A549 (cell line): Measurements from ENCODE around the gene TMEM141. TPM values are rescaled to one million over a fixed set of nuclear protein-coding genes. Genes with fewer than 3 reads are reported as not detected.

Experiments used
- ATAC-seq, 2 experiments: fragments of 200-7000 bp in 1 of 2; fragments of >200 bp in 1 of 2; cut with Nextera tagmentation in 1 of 2; cut with Tn5 transposase in 1 of 2; 3 replicates each; pipeline versions ENCODE4 v1.8.0 to v1.9.1; 2018 to 2020; ENCODE audit warnings: mild to moderate bottlenecking in 1 of 2, moderate library complexity in 1 of 2
- CTCF ChIA-PET: fragments of 300-600 bp; sonication (Branson Sonifier 250); formaldehyde crosslinking; extraction: SDS; loops from one replicate; lab custom pipeline; 2021; ENCODE audit warnings: antibody characterized with exemption, inconsistent platforms; lab: Yijun Ruan, JAX
- POLR2A ChIA-PET: fragments of 350-600 bp; formaldehyde crosslinking; extraction: SDS; loops from one replicate; lab custom pipeline; 2021; ENCODE audit warnings: antibody characterized with exemption, inconsistent platforms; lab: Yijun Ruan, JAX
- DNase-seq, 2 experiments: peaks; one replicate each; pipeline versions ENCODE4 v3.0.0 to v3.0.0-alpha.2; 2011 to 2016; ENCODE audit warnings: low read depth in 1 of 2, low spot score in 1 of 2
- FAIRE-seq: peaks from 2 replicates; lab custom pipeline; 2011; peaks lifted over from hg19 to GRCh38; lab: Jason Lieb, UNC
- H3K27ac ChIP-seq, 2 experiments: fragments of >200 bp; sonication (Bioruptor Twin); formaldehyde crosslinking; 3 replicates each; pipeline ENCODE4 v1.5.1; 2016 to 2017
- H3K4me1 ChIP-seq: fragments of >200 bp; sonication (Bioruptor Twin); formaldehyde crosslinking; 3 replicates; pipeline ENCODE4 v1.6.1; 2016
- H3K4me2 ChIP-seq: fragments of >200 bp; sonication (Bioruptor Twin); formaldehyde crosslinking; 3 replicates; pipeline ENCODE4 v1.6.1; 2016
- H3K4me3 ChIP-seq: fragments of >200 bp; sonication (Bioruptor Twin); formaldehyde crosslinking; 3 replicates; pipeline ENCODE4 v1.5.1; 2016
- H3K9me3 ChIP-seq: fragments of >200 bp; sonication (Bioruptor Twin); formaldehyde crosslinking; 3 replicates; pipeline ENCODE4 v1.6.1; 2016
- BHLHE40 ChIP-seq: IDR thresholded peaks from 2 replicates; pipeline ENCODE4 v1.6.1; 2012; ENCODE audit warnings: low read depth, low read length, inconsistent platforms
- CBX8 ChIP-seq: fragments of 200-600 bp; sonication (generic); IDR thresholded peaks from 2 replicates; pipeline ENCODE4 v1.6.1; 2016
- CHD2 ChIP-seq: fragments of 150-350 bp; IDR thresholded peaks from 2 replicates; pipeline ENCODE4 v1.6.1; 2014; ENCODE audit warnings: low read length; ENCODE audit not compliant: partially characterized antibody
- E2F6 ChIP-seq: IDR thresholded peaks from 2 replicates; pipeline ENCODE4 v1.6.1; 2012; ENCODE audit warnings: low read depth, borderline replicate concordance
- EHF ChIP-seq: fragments of 250-450 bp; sonication (Bioruptor Pico); IDR thresholded peaks from 2 replicates; pipeline ENCODE4 v1.5.0; 2020; ENCODE audit warnings: mild to moderate bottlenecking
- EHMT2 ChIP-seq: fragments of 200-600 bp; sonication (generic); IDR thresholded peaks from 2 replicates; pipeline ENCODE4 v1.6.1; 2016; ENCODE audit warnings: antibody characterized with exemption, low read depth, mild to moderate bottlenecking, moderate library complexity
- FOSB ChIP-seq: fragments of 250-450 bp; sonication (Bioruptor Pico); IDR thresholded peaks from 2 replicates; pipeline ENCODE4 v1.5.0; 2020; ENCODE audit warnings: mild to moderate bottlenecking, moderate library complexity
- FOXS1 ChIP-seq: fragments of 250-450 bp; sonication (Bioruptor Pico); IDR thresholded peaks from 2 replicates; pipeline ENCODE4 v1.5.0; 2020; ENCODE audit warnings: mild to moderate bottlenecking, moderate library complexity
- HES2 ChIP-seq: fragments of >200 bp; sonication (Bioruptor Twin); formaldehyde crosslinking; IDR thresholded peaks from 2 replicates; pipeline ENCODE4 v1.6.1; 2016
- HEYL ChIP-seq: fragments of 250-450 bp; sonication (Bioruptor Pico); IDR thresholded peaks from 2 replicates; pipeline ENCODE4 v1.8.0; 2021; ENCODE audit warnings: mild to moderate bottlenecking, moderate library complexity
- HOXA7 ChIP-seq: fragments of 250-450 bp; sonication (Bioruptor Pico); IDR thresholded peaks from 2 replicates; pipeline ENCODE4 v1.5.0; 2020; ENCODE audit warnings: mild to moderate bottlenecking, moderate library complexity
- MAX ChIP-seq: IDR thresholded peaks from 2 replicates; pipeline ENCODE4 v1.6.1; 2012
- PBX3 ChIP-seq: IDR thresholded peaks from 2 replicates; pipeline ENCODE4 v1.6.1; 2012
- RARB ChIP-seq: fragments of 250-450 bp; sonication (Bioruptor Pico); IDR thresholded peaks from 2 replicates; pipeline ENCODE4 v1.8.0; 2021; ENCODE audit warnings: mild to moderate bottlenecking, moderate library complexity
- REST ChIP-seq: fragments of 200-600 bp; sonication (generic); IDR thresholded peaks from 2 replicates; pipeline ENCODE4 v1.6.1; 2016; ENCODE audit warnings: antibody characterized with exemption, mild to moderate bottlenecking, moderate library complexity
- TFCP2L1 ChIP-seq: fragments of 250-450 bp; sonication (Bioruptor Pico); IDR thresholded peaks from 2 replicates; pipeline ENCODE4 v1.5.0; 2021; ENCODE audit warnings: mild to moderate bottlenecking
- WGBS: methylation state at CpG from one replicate; pipeline ENCODE4 v1.1.6; 2017; ENCODE audit errors: missing lambda C conversion rate; 5-methylcytosine and 5-hydroxymethylcytosine counted together
- polyA plus RNA-seq, 4 experiments: library from polyadenylated mRNA; depleted of rRNA in 3 of 4; stranded (reverse); fragments of >200 nt; fragmentation: RNase III in 1 of 4; extraction: RNeasy Plus Mini Kit Qiagen cat#74134 plus additional on column Dnase treatment in 1 of 4; gene quantifications; 2 replicates in 3 of 4; 3 replicates in 1 of 4; pipeline ENCODE4 v1.2.3, GENCODE V29; 2011 to 2017

TMEM141 gene
- polyA plus RNA-seq, 2 of the 4 experiments (the other 2 are of a cell fraction) = 64.5 to 70.7 TPM

GRCh38 chr9:136759001-136759400 is 32.1 kb upstream of the TMEM141 start (continued):
- no peak for TF ChIP-seq E2F6

- CTCF ChIA-PET = interaction anchor here (0.7 to 28.0 kb wide), 15 partner anchors 13 to 270 kb away, joined by 3 to 625 read pairs (median 4); partner anchors contain the start of genes LCN10, LCN6 and TMEM141
- Histone ChIP-seq H3K4me3 (no peak overlapping the region), H3K27ac (no peak overlapping the region), H3K4me1 (peaks cover 12% of the 10 kb centered on the region), H3K4me2 (no peak overlapping the region), H3K9me3 (no peaks in the 10 kb centered on the region)
- POLR2A ChIA-PET = no interaction called here
- 84% methylated on average over 14 of the region's 27 CpGs for WGBS
- no peak for DNase-seq
- no peak for FAIRE-seq
- no peak for ATAC-seq
- no peak for TF ChIP-seq RARB (CRISPR knock-in tag)
- TF ChIP-seq CHD2 = no peak
- TF ChIP-seq PBX3 = no peak
- TF ChIP-seq CBX8 = no peak
- no peak for TF ChIP-seq MAX
- TF ChIP-seq FOSB (CRISPR knock-in tag) = no peak
- no peak for TF ChIP-seq FOXS1 (CRISPR knock-in tag)
- TF ChIP-seq HOXA7 (CRISPR knock-in tag) = no peak
These were observed 31.5 kb upstream of the TMEM141 start for GRCh38 chr9:136759436-136760325.

- Histone ChIP-seq H3K9me3 (no peaks in the 10 kb centered on the region), H3K27ac (peak overlapping the region in 1 of 2 experiments; percentile 63; a peak in 2 of 6 replicates), H3K4me2 (no peak overlapping the region), H3K4me3 (no peak overlapping the region), H3K4me1 (peaks cover 12% of the 10 kb centered on the region)
- ChIA-PET CTCF (interaction anchor here (0.7 to 28.0 kb wide), 14 partner anchors 14 to 269 kb away, joined by 3 to 625 read pairs (median 4); partner anchors contain the start of genes LCN10, LCN6, RABL6 and TMEM141), POLR2A (no interaction called here)
- FAIRE-seq (no peak), ATAC-seq (peak in 1 of 2 experiments; percentile 3; a peak in 2 of 6 replicates), DNase-seq (no peak)
- TF ChIP-seq BHLHE40 = no peak
- TF ChIP-seq HEYL (CRISPR knock-in tag) = no peak
- no peak for TF ChIP-seq REST
- no peak for TF ChIP-seq EHF (CRISPR knock-in tag)
- no peak for TF ChIP-seq TFCP2L1 (CRISPR knock-in tag)
- no peak for TF ChIP-seq EHMT2
- no peak for TF ChIP-seq HES2
- WGBS = 84% methylated on average over 24 of the region's 25 CpGs
These were observed 30.7 kb upstream of the TMEM141 start for GRCh38 chr9:136760424-136760823.
